Activated T-helper 17 cell treated with anti-CD3 and anti-CD28 coated beads, Interleukin-2, amount 50 U/mL, for 72 hours (primary cell): ENCODE results near the gene BCL6. TPM values are rescaled to one million over a fixed set of nuclear protein-coding genes. Genes with fewer than 3 reads are reported as not detected.
A peak's percentile ranks its signal among the peaks of the same experiment; 100 is the strongest.

ENCODE experiments used
- ATAC-seq: fragments of 150-1000 bp; cut with Tn5 transposase; replicated peaks from 2 replicates; pipeline ENCODE4 v1.10.0; 2021; ENCODE audit warnings: mild to moderate bottlenecking, moderate library complexity
- H3K27ac Mint-ChIP-seq: one replicate; pipeline ENCODE4 v1.8.0; 2022; ENCODE audit warnings: mixed read lengths
- H3K27me3 Mint-ChIP-seq: one replicate; pipeline ENCODE4 v1.8.0; 2022; ENCODE audit warnings: mixed read lengths
- H3K36me3 Mint-ChIP-seq: one replicate; pipeline ENCODE4 v1.8.0; 2022; ENCODE audit warnings: low read depth, mild to moderate bottlenecking, mixed read lengths
- H3K4me1 Mint-ChIP-seq: one replicate; pipeline ENCODE4 v1.8.0; 2022; ENCODE audit warnings: mixed read lengths
- H3K4me3 Mint-ChIP-seq: one replicate; pipeline ENCODE4 v1.8.0; 2022; ENCODE audit warnings: mild to moderate bottlenecking, mixed read lengths
- H3K9me3 Mint-ChIP-seq: one replicate; pipeline ENCODE4 v1.8.0; 2022; ENCODE audit warnings: mixed read lengths
- total RNA-seq, 2 donors: library from RNA; stranded (reverse); gene quantifications; one replicate each; pipeline ENCODE4 v1.2.3, GENCODE V29; 2022

BCL6 gene
- total RNA-seq, 2 donors from 2014 or later, result 67.5 to 143 TPM

DNA sequence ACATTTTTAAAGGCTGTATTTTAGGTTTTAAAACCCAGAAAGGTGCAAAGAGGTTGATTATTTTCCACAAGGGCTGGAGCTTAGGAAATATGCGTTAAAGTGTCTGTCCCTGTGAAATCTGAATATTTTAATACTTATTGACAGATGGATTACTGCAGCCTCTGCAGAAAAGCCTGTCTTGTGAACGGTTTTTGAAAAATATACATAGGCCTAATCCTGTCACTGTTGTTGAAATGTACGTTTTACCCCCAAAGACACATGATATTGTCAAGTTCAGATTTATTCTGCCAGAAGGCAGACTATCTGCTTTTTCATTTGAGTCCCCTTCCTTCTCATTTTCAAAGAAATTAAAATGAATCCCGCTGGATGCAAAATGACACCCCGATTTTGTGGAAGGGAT is 2.2 kb upstream of the BCL6 start:
- Mint-ChIP-seq H3K27ac (peak overlapping the region; percentile 100), H3K27me3 (no peaks in the 10 kb centered on the region), H3K9me3 (no peaks in the 10 kb centered on the region), H3K4me1 (peaks cover 15% of the 10 kb centered on the region), H3K4me3 (peak overlapping the region; percentile 100), H3K36me3 (peaks cover 38% of the 10 kb centered on the region)
- no peak for ATAC-seq

- peak; percentile 28 for ATAC-seq
- peak overlapping the region; percentile 100 for H3K27ac Mint-ChIP-seq
- H3K27me3 Mint-ChIP-seq, result no peaks in the 10 kb centered on the region
- peak overlapping the region; percentile 100 for H3K4me3 Mint-ChIP-seq
- H3K36me3 Mint-ChIP-seq, result peaks cover 46% of the 10 kb centered on the region
- peaks cover 20% of the 10 kb centered on the region for H3K4me1 Mint-ChIP-seq
- H3K9me3 Mint-ChIP-seq, result no peaks in the 10 kb centered on the region
Observed at GRCh38 chr3:187746442-187747281, 1.4 kb upstream of the BCL6 start.

DNA sequence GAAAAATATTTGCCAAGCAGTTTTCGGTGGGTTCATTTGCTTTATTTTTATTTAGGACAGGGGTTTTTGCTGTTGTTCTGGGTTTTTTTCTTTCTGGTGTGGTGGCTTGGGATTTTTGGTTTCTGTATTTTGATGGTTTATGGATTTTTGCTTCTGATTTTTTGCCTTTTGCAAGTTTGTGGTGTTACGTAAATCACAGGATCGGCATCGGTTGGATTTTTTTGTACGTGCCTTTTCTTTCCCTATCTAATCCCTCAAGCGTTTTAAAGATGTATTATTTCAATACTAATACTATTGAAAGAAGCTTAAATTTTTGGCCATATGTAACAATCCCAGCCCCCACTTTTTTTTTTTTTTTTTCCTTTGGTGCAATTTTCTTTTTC is 782 bp upstream of the BCL6 start:
- peaks cover 52% of the 10 kb centered on the region for H3K36me3 Mint-ChIP-seq
- H3K4me3 Mint-ChIP-seq, result peak overlapping the region; percentile 100
- H3K27ac Mint-ChIP-seq, result peak overlapping the region; percentile 100
- peaks cover 26% of the 10 kb centered on the region for H3K4me1 Mint-ChIP-seq
- ATAC-seq, result no peak
- no peaks in the 10 kb centered on the region for H3K9me3 Mint-ChIP-seq
- H3K27me3 Mint-ChIP-seq, result no peaks in the 10 kb centered on the region

DNA sequence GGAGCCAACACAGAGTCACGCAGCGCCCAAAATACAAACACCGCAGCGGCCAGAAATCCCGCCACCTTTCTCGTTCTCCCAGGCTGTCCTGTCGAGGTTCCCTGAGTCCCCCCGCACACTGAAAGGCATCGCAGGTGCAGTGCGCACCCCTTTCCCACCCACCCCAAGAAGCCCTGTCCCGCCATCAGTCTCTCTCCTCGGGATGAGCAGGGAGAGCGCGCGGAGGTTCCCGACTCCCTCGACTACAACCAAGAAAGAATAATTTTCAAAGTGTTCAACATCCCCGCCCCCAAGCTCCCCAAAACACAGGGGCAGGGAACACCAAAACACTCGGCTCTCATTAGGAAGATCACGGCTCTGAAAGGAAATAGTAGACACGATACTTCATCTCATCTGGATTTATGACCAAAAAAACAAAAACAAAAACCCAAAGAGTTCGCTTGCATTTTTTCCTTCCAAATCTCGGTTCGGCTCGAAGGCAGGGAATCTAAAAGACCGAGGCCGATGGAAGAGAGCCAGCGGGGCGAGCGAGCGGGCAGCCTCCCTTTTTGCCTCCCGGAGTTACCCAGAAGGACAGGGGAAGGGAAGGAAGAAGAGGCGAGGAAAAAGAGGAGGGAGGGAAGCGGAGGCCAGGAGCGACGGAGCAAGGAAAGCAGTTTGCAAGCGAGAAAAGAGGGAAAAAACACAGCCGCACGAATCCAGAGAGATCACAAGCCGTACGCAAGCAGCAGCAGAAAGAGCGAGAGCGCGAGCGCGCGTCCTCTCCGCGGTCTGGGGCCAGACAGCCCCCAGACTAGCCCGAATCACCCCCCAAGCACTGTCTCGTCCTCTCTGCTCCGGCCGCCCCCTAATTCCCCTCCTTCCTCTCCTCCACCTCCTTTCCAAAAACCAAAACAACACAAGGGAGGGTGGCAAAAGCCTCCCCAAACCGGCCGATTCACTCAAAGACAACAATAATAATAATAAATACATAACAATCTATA is 808 bp downstream of the BCL6 start:
- peak overlapping the region; percentile 100 for H3K27ac Mint-ChIP-seq
- no peaks in the 10 kb centered on the region for H3K9me3 Mint-ChIP-seq
- peaks cover 63% of the 10 kb centered on the region for H3K36me3 Mint-ChIP-seq
- peak overlapping the region; percentile 100 for H3K4me3 Mint-ChIP-seq
- ATAC-seq, result peak; percentile 11
- peaks cover 29% of the 10 kb centered on the region for H3K4me1 Mint-ChIP-seq
- no peaks in the 10 kb centered on the region for H3K27me3 Mint-ChIP-seq

GRCh38 chr3:187743195-187744141 is 1.8 kb downstream of the BCL6 start:
- H3K9me3 Mint-ChIP-seq, result no peaks in the 10 kb centered on the region
- peak overlapping the region; percentile 100 for H3K4me3 Mint-ChIP-seq
- H3K36me3 Mint-ChIP-seq, result peaks cover 73% of the 10 kb centered on the region
- ATAC-seq, result peak; percentile 2
- no peaks in the 10 kb centered on the region for H3K27me3 Mint-ChIP-seq
- H3K4me1 Mint-ChIP-seq, result peaks cover 35% of the 10 kb centered on the region
- peak overlapping the region; percentile 100 for H3K27ac Mint-ChIP-seq

GRCh38 chr3:187742351-187743171 is 2.7 kb downstream of the BCL6 start:
- H3K36me3 Mint-ChIP-seq, result peaks cover 80% of the 10 kb centered on the region
- ATAC-seq, result no peak
- H3K9me3 Mint-ChIP-seq, result no peaks in the 10 kb centered on the region
- peak overlapping the region; percentile 100 for H3K4me3 Mint-ChIP-seq
- peak overlapping the region; percentile 100 for H3K27ac Mint-ChIP-seq
- peaks cover 29% of the 10 kb centered on the region for H3K4me1 Mint-ChIP-seq
- no peaks in the 10 kb centered on the region for H3K27me3 Mint-ChIP-seq

DNA sequence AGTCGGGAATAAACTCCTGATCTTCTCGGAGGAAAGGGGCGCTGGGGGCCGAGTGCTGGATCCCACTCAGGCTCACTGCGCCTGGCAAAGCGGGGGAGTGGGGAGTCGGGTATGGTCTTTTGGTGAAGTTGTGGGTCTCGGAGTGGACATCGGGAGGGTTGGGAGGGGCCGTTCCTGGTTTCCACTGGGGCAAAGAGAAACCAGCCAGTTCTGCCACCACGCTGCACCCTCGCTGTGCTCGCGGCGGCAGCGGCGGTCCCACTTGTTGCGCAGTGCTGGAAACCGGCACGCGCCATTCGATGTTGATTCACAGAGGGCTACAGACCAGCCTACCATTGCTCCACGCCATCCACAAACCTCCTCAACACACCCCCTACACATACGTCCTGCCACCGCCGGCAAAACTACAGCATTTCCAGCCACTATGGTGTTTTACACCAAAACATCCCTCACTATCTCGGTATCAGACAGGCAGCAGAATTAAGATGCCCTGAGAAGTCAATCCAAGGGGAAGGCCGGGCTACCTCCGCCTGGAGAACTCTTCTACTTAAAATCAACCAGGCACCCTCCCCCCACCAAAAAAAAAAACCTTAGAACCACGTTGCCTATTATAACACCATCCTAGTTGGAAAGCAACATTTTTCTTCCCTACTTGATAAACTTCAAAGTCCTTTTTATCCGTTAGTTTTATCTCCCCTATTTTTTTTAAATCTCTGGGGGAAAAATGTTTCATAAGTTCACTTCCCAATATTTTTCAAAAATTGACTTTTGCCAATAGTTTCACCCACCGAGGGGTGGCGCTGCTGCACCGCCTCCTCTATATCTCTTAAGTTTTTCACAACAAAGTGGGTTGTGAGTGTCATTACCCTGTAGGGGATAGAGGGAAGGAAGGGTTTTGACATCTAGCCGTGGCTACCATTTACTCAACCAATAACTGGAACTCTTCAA is 3.6 kb downstream of the BCL6 start:
- H3K9me3 Mint-ChIP-seq, result no peaks in the 10 kb centered on the region
- H3K27me3 Mint-ChIP-seq, result no peaks in the 10 kb centered on the region
- H3K27ac Mint-ChIP-seq, result peak overlapping the region; percentile 100
- H3K36me3 Mint-ChIP-seq, result peaks cover 88% of the 10 kb centered on the region
- peak; percentile 20 for ATAC-seq
- peak overlapping the region; percentile 100 for H3K4me3 Mint-ChIP-seq
- peaks cover 36% of the 10 kb centered on the region for H3K4me1 Mint-ChIP-seq

GRCh38 chr3:187740421-187741399 is 4.6 kb downstream of the BCL6 start:
- Mint-ChIP-seq H3K27me3 (no peaks in the 10 kb centered on the region), H3K4me3 (peak overlapping the region; percentile 100), H3K9me3 (no peaks in the 10 kb centered on the region), H3K27ac (peak overlapping the region; percentile 100), H3K36me3 (peaks cover 91% of the 10 kb centered on the region), H3K4me1 (peaks cover 42% of the 10 kb centered on the region)
- peak; percentile 8 for ATAC-seq

DNA sequence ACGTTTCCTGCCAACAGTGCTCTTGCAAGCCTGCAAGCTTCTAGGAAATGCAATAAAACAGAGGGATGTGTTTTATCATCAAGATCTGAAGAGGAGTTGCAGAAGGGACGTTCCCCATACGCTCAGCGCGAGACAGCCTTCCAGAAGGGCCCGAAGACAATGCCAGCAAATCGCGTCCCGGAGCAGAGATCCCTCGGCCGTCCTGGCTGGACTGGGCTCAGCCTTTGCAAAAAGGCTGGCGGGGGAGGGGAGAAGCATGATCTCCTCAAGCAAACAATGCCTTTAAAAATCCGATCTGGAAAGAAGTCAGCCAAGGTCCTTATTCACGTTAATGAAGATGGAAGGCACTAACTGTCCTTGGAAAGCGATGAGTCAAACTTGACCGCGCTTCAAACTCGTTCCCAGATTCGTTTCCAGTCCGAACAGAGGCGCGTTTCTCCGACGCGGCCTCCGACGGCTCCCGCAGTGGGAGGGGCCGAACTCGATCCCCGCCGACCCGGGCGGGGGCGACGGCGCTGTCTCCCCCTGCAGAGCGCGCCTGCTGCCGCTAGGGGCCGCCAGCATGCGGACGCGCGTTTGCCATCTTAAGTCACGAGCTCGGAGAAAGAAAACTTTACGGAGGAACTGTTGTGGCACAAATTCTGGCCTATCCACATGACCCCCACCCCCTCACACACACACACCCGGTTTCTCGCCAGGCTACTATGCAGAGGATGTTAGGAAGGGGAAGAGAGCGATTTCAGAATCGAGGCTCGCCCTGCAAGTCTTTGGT is 5.5 kb downstream of the BCL6 start:
- Mint-ChIP-seq H3K27ac (peak overlapping the region; percentile 100), H3K9me3 (no peaks in the 10 kb centered on the region), H3K27me3 (no peaks in the 10 kb centered on the region), H3K4me1 (peaks cover 41% of the 10 kb centered on the region), H3K4me3 (peak overlapping the region; percentile 100), H3K36me3 (peaks cover 91% of the 10 kb centered on the region)
- ATAC-seq, result peak; percentile 23

DNA sequence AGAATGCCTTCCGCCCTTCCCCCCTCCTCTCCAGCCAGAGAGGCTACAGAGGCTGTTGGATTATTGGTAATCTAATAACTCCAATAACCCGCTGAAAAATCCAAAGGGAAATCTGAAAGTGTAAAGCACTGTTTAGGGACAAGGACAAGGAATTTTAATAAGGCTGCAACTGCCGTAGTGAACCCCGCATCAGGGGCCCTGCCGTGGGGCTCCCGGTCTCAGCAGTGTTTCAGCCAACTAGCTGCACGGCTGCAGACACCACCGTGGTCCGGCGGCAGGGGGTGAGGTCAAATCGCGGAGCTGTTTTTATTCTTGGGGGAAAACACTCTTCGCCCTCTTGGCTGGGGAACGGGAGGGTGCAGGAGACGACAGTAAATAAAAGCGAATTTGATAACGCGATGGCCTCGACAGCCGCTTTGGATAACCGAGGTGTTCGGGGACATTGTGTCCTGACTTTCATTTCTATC is 6.1 kb downstream of the BCL6 start:
- Mint-ChIP-seq H3K4me1 (peaks cover 41% of the 10 kb centered on the region), H3K9me3 (no peaks in the 10 kb centered on the region), H3K4me3 (peak overlapping the region; percentile 100), H3K36me3 (peaks cover 91% of the 10 kb centered on the region), H3K27ac (peak overlapping the region; percentile 100), H3K27me3 (no peaks in the 10 kb centered on the region)
- peak; percentile 0 for ATAC-seq
